AG04449 (cell line): ENCODE measurements around the gene WDFY4.

Experiments used
- CTCF ChIA-PET: fragments of 350-600 bp; formaldehyde crosslinking; extraction: SDS; loops from one replicate; lab custom pipeline; 2021; ENCODE audit warnings: antibody characterized with exemption; lab: Yijun Ruan, JAX
- POLR2A ChIA-PET: fragments of 400-600, 350-600 bp; formaldehyde crosslinking; extraction: SDS; loops from one replicate; lab custom pipeline; 2020; ENCODE audit warnings: antibody characterized with exemption, inconsistent platforms; lab: Yijun Ruan, JAX
- DNase-seq: peaks from one replicate; pipeline ENCODE4 v3.0.0-alpha.2; 2010; ENCODE audit warnings: low read depth, low spot score
- H3K4me3 ChIP-seq: 2 replicates; pipeline ENCODE4 v1.5.1; 2011; ENCODE audit warnings: low read depth, mild to moderate bottlenecking, control low read depth, low read length
- CTCF ChIP-seq: IDR thresholded peaks from one replicate; pipeline ENCODE4 v1.5.1; 2011; ENCODE audit warnings: mild to moderate bottlenecking, moderate library complexity, low read length, control low read depth, inconsistent platforms; ENCODE audit not compliant: insufficient read depth; ENCODE audit errors: missing control alignments

WDFY4 gene

GRCh38 chr10:48897441-48897790, 212.7 kb downstream of the WDFY4 start:
- DNase-seq = no peak
- ChIA-PET POLR2A (no interaction called here), CTCF (interaction anchor here (0.6 kb wide), 1 partner anchor 54 kb away, joined by 3 read pairs; no protein-coding TSS in a partner anchor)
- no peak for TF ChIP-seq CTCF
- no peak overlapping the region for H3K4me3 ChIP-seq

GRCh38 chr10:48898426-48898825, 213.8 kb downstream of the WDFY4 start:
- no peak for DNase-seq
- no peak overlapping the region for H3K4me3 ChIP-seq
- POLR2A ChIA-PET = no interaction called here
- TF ChIP-seq CTCF = no peak
- CTCF ChIA-PET = no interaction called here

- no peak for DNase-seq
- H3K4me3 ChIP-seq = no peak overlapping the region
- CTCF ChIA-PET = no interaction called here
- POLR2A ChIA-PET = no interaction called here
- TF ChIP-seq CTCF = no peak
Observed at GRCh38 chr10:48899781-48900180, 215.1 kb downstream of the WDFY4 start.

- DNase-seq = no peak
- no peak overlapping the region for H3K4me3 ChIP-seq
- no peak for TF ChIP-seq CTCF
- POLR2A ChIA-PET = no interaction called here
- CTCF ChIA-PET = no interaction called here
Observed at GRCh38 chr10:48900371-48900801, 215.7 kb downstream of the WDFY4 start.

- TF ChIP-seq CTCF = no peak
- POLR2A ChIA-PET = no interaction called here
- no peak for DNase-seq
- no peak overlapping the region for H3K4me3 ChIP-seq
- CTCF ChIA-PET = no interaction called here
Observed at GRCh38 chr10:48901319-48901718, 216.6 kb downstream of the WDFY4 start.

GRCh38 chr10:48902096-48902495, 217.4 kb downstream of the WDFY4 start:
- DNase-seq = no peak
- ChIA-PET POLR2A (no interaction called here), CTCF (no interaction called here)
- H3K4me3 ChIP-seq = no peak overlapping the region
- TF ChIP-seq CTCF = no peak

GRCh38 chr10:48903151-48903550, 218.5 kb downstream of the WDFY4 start:
- CTCF ChIA-PET = no interaction called here
- TF ChIP-seq CTCF = no peak
- no peak for DNase-seq
- H3K4me3 ChIP-seq = no peak overlapping the region
- POLR2A ChIA-PET = interaction anchor here (1.0 kb wide), 1 partner anchor 22 kb away, joined by 4 read pairs; no protein-coding TSS in a partner anchor
